Effector memory CD8-positive, alpha-beta T cell (primary cell): Measurements from ENCODE around the gene MMAB.

Source experiments
- ATAC-seq: fragments of 150-1000 bp; cut with Tn5 transposase; replicated peaks from 2 replicates; pipeline ENCODE4 v1.10.0; 2021; ENCODE audit warnings: mild to moderate bottlenecking, moderate library complexity
- DNase-seq, 3 experiments: peaks; one replicate each; pipeline ENCODE4 v3.0.0; 2021
- H3K27ac Mint-ChIP-seq, 2 donors: one replicate each; pipeline ENCODE4 v1.8.0; 2022; ENCODE audit warnings: mild to moderate bottlenecking in 2 of 2, mixed read lengths in 2 of 2, moderate library complexity in 2 of 2
- H3K27me3 Mint-ChIP-seq, 2 donors: one replicate each; pipeline ENCODE4 v1.8.0; 2022; ENCODE audit warnings: mixed read lengths in 2 of 2
- H3K36me3 Mint-ChIP-seq: one replicate; pipeline ENCODE4 v1.8.0; 2022; ENCODE audit warnings: mild to moderate bottlenecking, moderate library complexity, mixed read lengths; ENCODE audit not compliant: insufficient read depth
- H3K4me1 Mint-ChIP-seq, 2 donors: one replicate each; pipeline ENCODE4 v1.8.0; 2022; ENCODE audit warnings: low read depth in 2 of 2, mixed read lengths in 2 of 2
- H3K4me3 Mint-ChIP-seq, 2 donors: one replicate each; pipeline ENCODE4 v1.8.0; 2022; ENCODE audit warnings: mild to moderate bottlenecking in 2 of 2, mixed read lengths in 2 of 2, moderate library complexity in 2 of 2
- H3K9me3 Mint-ChIP-seq, 2 donors: one replicate each; pipeline ENCODE4 v1.8.0; 2022; ENCODE audit warnings: mixed read lengths in 2 of 2

The MMAB gene

DNA sequence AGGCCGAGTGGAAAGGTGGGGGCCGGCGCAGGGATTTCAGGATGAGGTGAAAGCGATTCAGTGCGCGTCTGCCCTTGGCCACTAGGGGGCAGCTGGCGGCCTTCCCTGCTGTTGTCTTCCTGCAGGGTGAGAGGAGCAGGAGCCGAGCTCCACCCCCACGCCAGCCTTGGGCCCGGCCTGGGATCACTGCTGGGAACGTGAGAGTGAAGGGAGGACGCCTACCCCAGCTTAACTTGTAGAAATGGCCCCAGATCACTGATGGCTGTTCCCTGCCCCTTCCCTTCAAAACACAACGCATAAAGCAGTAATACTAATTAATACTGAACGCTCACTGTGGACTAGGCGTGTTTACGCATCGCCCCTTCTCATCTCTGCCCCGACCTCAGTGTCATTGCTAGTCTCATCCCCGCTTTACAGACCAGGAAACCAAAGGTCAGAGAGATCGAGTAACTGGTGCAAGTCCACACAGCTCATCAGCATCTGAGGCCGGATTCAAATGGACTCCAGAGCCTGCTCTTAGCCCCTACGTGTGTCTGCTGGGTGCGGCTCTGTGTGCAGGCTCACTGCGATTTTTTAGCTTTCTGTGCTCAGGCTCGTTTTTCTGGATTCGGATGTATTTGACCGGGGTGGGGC, 24.6 kb upstream of the MMAB start:
- H3K4me3 Mint-ChIP-seq = peak overlapping the region in 1 of 2 donors; percentile 29
- H3K9me3 Mint-ChIP-seq = no peaks in the 10 kb centered on the region

DNA sequence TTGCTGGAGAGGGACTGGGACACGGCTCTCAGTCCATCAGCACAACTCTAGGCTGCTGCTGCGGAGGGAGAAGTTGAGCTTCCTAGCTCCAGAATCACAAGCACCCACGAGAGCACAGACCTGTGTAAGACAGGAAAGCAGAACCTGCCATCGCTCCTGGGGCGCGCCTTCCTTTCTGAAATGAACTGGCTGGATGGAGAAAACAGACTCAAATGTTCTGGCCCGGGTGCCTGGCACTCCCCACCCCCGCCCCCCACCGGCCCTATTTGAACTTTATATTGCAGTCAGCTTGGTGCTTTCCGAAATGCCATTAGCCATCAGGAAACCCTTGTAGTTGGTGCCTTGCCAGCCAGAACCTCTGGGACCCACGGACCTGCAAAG, 24.1 kb upstream of the MMAB start:
- Mint-ChIP-seq H3K4me3 (peak overlapping the region in 1 of 2 donors; percentile 29), H3K27ac (peak overlapping the region in 1 of 2 donors; percentile 24), H3K36me3 (peaks cover 8% of the 10 kb centered on the region), H3K4me1 (peaks cover 23% of the 10 kb centered on the region in 2 donors), H3K9me3 (no peaks in the 10 kb centered on the region), H3K27me3 (no peaks in the 10 kb centered on the region)
- ATAC-seq (no peak), DNase-seq (no peak)

More for the DNA sequence above, 24.6 kb upstream of the MMAB start:
- ATAC-seq = peak; percentile 71
- Mint-ChIP-seq H3K27ac (peak overlapping the region in 1 of 2 donors; percentile 24), H3K4me1 (peaks cover 23% of the 10 kb centered on the region in 2 donors), H3K27me3 (no peaks in the 10 kb centered on the region), H3K36me3 (peaks cover 8% of the 10 kb centered on the region)
- DNase-seq = peak; percentile 48 to 55 (median 55)

DNA sequence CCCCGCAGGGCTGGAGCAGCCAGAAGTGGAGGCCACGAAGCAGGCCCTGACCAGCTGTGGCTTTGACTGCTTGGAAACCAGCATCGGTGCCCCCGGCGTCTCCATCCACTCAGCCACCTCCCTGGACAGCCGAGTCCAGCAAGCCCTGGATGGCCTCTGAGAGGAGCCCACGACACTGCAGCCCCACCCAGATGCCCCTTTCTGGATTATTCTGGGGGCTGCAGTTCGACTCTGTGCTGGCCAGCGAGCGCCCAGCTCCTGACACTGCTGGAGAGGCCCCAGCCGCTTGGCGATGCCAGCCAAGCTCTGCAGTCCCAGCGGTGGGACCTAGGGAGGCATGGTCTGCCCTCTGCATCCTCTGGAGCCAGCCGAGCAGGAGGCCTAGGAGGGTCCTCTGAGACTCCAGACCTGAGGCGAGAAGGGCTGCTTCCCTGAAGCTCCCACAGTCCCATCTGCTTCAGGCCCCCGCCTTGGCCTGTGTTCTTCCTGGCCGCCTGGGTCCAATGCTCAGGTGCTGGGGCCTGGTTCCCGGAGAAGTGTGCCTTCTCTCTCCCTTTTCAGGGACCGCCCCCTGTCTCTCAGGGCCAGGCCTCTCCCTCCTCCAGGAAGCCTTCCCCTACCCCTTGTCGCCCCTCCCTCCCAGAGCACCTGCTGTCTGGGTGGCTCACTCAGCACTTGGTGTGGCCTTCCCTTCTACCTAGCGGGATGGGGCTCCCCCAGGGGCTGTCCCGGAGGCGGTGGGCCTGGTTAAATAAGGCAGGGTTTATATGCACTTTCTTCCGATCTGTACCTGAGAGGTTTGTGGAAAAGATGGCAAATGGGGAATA, 23.3 kb upstream of the MMAB start:
- no peak for DNase-seq
- Mint-ChIP-seq H3K4me1 (peaks cover 23% of the 10 kb centered on the region in 2 donors), H3K4me3 (no peak overlapping the region), H3K27ac (peak overlapping the region in 1 of 2 donors; percentile 17), H3K36me3 (peaks cover 8% of the 10 kb centered on the region), H3K27me3 (no peaks in the 10 kb centered on the region), H3K9me3 (no peaks in the 10 kb centered on the region)
- ATAC-seq = no peak

DNA sequence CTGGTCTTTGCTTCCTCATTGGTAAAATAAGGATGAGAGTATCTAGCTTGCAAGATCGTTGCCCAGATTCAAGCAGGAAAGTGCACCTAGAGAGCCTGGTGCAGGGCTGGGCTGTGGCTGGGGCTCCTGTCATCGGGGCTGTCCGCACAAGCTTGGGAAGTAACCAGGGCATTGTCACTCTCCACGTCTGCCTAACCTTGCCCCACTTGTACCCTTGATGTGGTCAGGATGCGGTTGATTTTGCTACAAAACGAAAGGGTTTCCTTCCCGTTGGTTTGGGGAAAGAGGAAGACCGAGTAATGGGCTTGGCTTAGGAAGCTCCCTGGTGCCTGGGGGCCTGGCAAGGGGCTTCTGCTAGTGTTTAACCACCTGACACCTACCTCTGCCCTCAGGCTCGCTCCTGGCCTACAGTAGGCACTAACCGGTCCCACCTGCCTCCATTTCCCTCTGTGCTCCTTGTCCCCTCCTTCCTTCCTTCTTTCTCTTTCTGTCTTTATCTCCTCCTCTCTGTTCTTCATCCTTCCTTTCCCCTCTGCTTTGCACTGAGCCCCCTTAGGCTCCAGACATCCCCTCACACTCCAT, 22.1 kb upstream of the MMAB start:
- Mint-ChIP-seq H3K27me3 (no peaks in the 10 kb centered on the region), H3K4me1 (peaks cover 23% of the 10 kb centered on the region in 2 donors), H3K27ac (peak overlapping the region in 1 of 2 donors; percentile 71), H3K4me3 (no peak overlapping the region), H3K36me3 (peaks cover 11% of the 10 kb centered on the region), H3K9me3 (no peaks in the 10 kb centered on the region)
- DNase-seq = no peak
- ATAC-seq = peak; percentile 57

DNA sequence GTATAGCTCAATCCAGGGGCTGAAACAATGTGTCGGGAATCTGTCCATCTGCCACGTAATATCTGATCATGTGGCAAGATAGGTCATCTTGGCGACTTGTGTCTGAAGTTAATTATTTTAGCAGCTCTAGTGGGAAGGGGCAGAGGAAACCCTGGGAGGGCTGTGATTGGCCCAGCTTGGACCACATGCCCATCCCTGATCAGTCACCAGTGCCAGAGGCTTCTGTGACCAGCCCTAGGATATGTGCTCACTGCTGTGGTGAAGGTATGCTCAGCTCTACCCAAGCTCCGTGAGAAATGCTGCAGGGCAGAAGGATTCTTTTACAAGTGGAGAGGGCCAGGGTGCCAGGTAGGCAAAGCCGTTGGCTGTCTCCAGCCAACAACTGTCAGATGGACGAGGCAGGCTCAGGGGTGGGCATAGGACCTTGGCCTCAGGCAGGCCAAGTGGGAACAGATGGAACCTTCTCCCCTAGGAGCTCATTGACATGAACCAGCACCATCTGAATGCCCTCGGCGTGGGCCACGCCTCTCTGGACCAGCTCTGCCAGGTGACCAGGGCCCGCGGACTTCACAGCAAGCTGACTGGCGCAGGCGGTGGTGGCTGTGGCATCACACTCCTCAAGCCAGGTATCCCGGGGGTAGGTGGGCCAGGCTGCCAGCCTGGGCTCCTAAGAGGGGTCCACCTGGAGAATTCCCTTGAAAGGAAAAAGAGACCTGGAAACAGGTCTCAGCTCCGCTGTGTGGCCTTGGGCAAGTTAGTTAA, 21.4 kb upstream of the MMAB start:
- H3K36me3 Mint-ChIP-seq = peaks cover 11% of the 10 kb centered on the region
- no peak for ATAC-seq
- DNase-seq = no peak
- no peak overlapping the region for H3K4me3 Mint-ChIP-seq
- peaks cover 23% of the 10 kb centered on the region in 2 donors for H3K4me1 Mint-ChIP-seq
- no peaks in the 10 kb centered on the region for H3K9me3 Mint-ChIP-seq
- peak overlapping the region in 1 of 2 donors; percentile 71 for H3K27ac Mint-ChIP-seq
- no peaks in the 10 kb centered on the region for H3K27me3 Mint-ChIP-seq

DNA sequence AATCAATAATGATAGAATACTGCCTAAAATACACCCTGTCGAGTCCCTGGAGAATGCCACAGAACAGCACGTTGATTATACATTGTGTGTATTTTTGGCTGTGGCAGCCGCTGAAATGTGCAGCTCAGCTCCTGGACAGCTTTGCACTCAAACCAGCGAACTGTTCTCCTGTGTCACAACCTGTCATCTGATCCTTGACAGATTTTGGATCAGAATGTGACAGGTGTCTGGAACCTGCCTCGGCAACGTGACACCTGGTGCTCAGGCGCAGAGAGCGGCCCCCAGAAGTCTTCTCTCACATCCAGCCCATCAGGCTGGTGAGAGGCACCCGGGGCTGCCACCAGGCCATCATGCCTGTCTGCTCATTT, 19.6 kb upstream of the MMAB start:
- peaks cover 20% of the 10 kb centered on the region in 2 donors for H3K4me1 Mint-ChIP-seq
- H3K27ac Mint-ChIP-seq = no peak overlapping the region
- no peak for ATAC-seq

DNA sequence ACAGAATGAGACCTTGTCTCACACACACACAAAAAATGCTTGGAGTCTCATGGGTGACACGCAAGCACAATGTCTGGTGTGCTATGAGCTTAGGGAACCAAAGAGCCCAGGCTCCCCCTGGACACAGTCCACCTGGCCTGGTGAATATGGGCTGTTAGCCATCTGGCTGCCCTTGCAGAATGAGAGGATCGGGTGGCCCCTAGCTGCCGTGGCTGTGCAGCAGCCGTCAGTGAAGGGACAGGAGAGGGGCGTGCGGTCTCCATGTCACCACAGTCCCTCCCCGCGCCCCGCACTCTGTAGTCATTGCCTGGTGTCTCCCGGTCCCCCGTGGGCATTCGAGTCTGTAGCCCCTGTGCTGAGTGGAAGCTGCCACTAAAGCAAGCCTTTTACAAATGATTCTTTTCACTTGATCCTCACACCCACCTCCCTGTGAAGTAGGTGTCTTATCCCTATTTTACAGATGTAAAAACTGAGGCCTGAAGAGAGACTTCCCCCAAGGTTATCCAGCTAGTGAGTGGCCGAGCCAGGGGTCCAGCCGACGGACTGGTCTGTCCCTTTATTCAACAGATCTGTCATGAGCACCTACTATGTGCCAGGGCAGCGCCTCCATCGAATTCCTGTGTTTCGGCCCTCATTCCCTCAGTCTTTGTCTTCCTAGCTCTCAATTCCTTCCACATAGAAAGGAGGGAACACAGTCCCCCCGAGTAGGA, 19.0 kb upstream of the MMAB start:
- Mint-ChIP-seq H3K27ac (no peak overlapping the region), H3K4me1 (peaks cover 15 to 16% of the 10 kb centered on the region in 2 donors), H3K9me3 (no peaks in the 10 kb centered on the region), H3K27me3 (no peaks in the 10 kb centered on the region), H3K4me3 (no peak overlapping the region), H3K36me3 (peaks cover 19% of the 10 kb centered on the region)
- ATAC-seq (no peak), DNase-seq (no peak)

More for the DNA sequence above, 19.6 kb upstream of the MMAB start:
- no peak overlapping the region for H3K4me3 Mint-ChIP-seq
- H3K27me3 Mint-ChIP-seq = no peaks in the 10 kb centered on the region
- no peak for DNase-seq
- H3K9me3 Mint-ChIP-seq = no peaks in the 10 kb centered on the region
- H3K36me3 Mint-ChIP-seq = peaks cover 19% of the 10 kb centered on the region

DNA sequence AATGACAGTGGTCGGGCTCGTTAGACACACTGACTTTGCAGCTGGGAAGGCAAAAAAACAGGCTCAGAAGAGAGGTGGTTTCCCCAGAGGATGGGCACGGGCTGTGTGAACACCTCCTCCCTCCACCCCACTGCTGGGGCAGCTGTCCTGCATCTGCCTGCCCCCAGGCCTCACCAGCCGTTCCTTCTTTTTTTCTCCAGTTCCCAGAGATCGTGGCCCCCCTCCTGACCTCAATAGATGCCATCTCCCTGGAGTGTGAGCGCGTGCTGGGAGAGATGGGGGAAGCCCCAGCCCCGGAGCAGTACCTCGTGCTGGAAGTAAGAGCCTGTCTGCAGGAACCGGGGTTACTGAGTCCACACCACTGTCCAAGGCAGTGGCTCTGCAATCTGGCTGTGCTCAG, 17.7 kb upstream of the MMAB start:
- Mint-ChIP-seq H3K4me1 (peaks cover 14 to 15% of the 10 kb centered on the region in 2 donors), H3K4me3 (no peak overlapping the region), H3K9me3 (no peaks in the 10 kb centered on the region), H3K27me3 (no peaks in the 10 kb centered on the region), H3K36me3 (peaks cover 19% of the 10 kb centered on the region), H3K27ac (no peak overlapping the region)
- ATAC-seq (no peak), DNase-seq (no peak)

DNA sequence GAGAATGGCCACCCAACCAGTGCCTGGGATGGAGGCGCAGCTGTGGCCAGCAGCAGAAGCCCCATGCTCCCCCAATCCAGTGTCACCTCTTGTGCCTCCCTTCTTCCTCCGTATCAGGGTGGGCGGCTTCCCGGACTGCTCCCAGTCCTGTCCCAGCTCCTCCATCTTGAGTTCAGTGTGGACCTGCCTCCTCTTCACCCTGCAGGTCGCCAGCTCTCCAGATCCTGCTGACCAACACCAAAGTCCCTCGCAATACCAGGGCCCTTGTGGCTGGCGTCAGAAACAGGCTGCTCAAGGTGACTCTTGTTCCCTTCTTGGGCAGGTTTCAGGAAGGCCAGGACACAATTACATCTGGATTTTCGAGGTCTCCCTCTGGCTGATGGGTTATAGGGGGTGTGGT, 17.3 kb upstream of the MMAB start:
- no peak overlapping the region for H3K4me3 Mint-ChIP-seq
- H3K4me1 Mint-ChIP-seq = peaks cover 9 to 12% of the 10 kb centered on the region in 2 donors
- ATAC-seq (no peak), DNase-seq (no peak)
- H3K27ac Mint-ChIP-seq = no peak overlapping the region
- peaks cover 19% of the 10 kb centered on the region for H3K36me3 Mint-ChIP-seq
- no peaks in the 10 kb centered on the region for H3K9me3 Mint-ChIP-seq
- no peaks in the 10 kb centered on the region for H3K27me3 Mint-ChIP-seq

DNA sequence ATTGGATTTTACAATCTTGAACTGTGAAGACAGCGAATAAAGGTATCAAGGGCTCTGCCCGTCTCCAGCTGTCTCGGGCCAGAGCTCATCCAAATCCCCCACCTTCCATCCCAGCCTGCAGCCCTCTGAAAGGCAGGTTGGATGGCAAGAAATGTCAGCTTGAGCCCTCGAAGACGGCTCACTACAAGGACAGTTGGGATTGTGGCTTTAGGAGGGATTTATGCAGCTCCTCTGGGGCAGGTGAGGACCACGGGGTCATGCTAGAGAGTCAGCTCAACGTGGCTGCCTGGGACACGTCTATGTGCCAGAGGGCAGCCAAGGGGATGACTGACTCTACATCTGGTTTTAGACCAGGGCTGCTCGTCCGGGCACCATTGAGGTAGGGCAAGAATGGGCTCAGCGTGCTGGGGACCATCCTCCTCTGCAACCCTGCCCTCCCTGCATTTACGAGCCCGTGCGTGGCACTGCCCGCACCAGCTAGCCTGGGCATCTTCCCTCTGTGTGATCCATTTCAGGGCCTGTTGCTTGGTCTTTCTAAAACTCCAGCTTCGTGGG, 16.5 kb upstream of the MMAB start:
- H3K27me3 Mint-ChIP-seq = no peaks in the 10 kb centered on the region
- H3K4me1 Mint-ChIP-seq = peaks cover 1 to 9% of the 10 kb centered on the region in 2 donors
- DNase-seq (no peak), ATAC-seq (no peak)
- no peak overlapping the region for H3K4me3 Mint-ChIP-seq
- no peaks in the 10 kb centered on the region for H3K9me3 Mint-ChIP-seq
- H3K36me3 Mint-ChIP-seq = peaks cover 19% of the 10 kb centered on the region
- H3K27ac Mint-ChIP-seq = no peak overlapping the region

DNA sequence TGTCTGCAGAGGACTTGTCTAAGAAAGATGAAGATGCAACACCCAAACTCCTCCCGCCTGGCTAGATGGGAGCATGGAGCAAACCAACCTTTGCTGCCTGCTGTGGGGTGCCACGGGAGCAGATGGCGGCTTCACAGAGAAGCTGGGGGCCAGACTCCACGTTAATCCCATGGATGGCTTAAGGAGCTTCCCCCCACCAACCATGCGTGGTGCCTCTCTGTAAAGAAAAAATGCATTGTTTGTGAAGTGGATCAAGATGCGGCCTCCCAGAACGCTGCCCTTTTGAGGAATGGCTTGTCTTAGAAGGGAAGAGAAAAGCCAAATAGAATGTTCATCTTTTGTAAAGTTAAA, 15.9 kb upstream of the MMAB start:
- Mint-ChIP-seq H3K36me3 (peaks cover 19% of the 10 kb centered on the region), H3K27ac (no peak overlapping the region), H3K4me1 (peaks cover 0 to 6% of the 10 kb centered on the region in 2 donors), H3K27me3 (no peaks in the 10 kb centered on the region), H3K4me3 (no peak overlapping the region), H3K9me3 (no peaks in the 10 kb centered on the region)
- DNase-seq = no peak
- no peak for ATAC-seq

DNA sequence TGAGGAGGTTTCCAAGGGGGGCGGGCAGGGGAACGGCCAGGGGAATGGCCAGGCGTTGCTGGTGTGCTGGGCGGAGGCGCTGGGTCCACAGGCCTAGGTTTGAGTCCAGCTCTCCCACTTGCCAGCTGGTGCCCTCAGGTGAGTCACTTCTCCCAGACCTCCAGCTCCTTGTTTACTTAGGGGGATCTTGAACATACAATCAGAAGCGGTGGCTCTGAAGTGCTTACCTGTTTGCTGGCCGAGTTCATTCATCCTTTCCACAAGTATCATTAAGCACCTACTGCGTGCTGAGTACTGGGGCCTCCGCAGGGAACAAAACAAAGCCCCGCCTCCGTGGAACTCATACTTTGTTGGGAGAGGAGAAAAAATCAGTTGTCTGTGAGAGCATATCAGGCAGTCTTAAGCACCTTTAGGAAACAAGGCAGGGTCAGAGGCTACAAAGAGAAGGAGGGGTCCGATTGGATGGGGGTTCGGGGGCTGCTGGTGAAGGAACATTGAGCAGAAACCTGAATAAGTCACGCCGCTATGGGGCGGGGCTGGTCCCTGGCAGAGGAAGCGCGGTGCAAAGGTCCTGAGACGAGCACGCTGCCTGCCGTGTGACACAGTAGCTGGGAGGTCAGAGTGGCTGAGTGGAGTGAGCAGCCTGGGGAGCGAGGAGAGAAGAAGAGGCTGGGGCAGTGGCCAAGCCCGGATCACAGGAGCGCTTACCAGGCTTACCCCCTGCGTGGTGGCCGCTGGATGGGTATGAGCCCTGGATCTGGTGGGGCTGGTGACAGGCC, 15.3 kb upstream of the MMAB start:
- Mint-ChIP-seq H3K36me3 (peaks cover 13% of the 10 kb centered on the region), H3K27me3 (no peaks in the 10 kb centered on the region), H3K9me3 (no peaks in the 10 kb centered on the region), H3K4me3 (no peak overlapping the region), H3K4me1 (no peaks in the 10 kb centered on the region), H3K27ac (no peak overlapping the region)
- DNase-seq (no peak), ATAC-seq (no peak)
